CD14-positive monocyte (primary cell): ENCODE measurements around the gene NAA10. TPM values are rescaled to one million over a fixed set of nuclear protein-coding genes. Genes with fewer than 3 reads are reported as not detected.

ENCODE experiments used
- DNase-seq, 3 donors: peaks; one replicate each; pipeline ENCODE4 v3.0.0-alpha.2; 2011 to 2022
- H2AFZ ChIP-seq: 2 replicates; pipeline ENCODE4 v1.6.0; 2012; ENCODE audit warnings: mild to moderate bottlenecking, low read depth, low read length, inconsistent platforms; ENCODE audit not compliant: insufficient read depth, poor library complexity, severe bottlenecking
- H3K27ac ChIP-seq, 2 donors: 1 replicate in 1 of 2; 2 replicates in 1 of 2; pipeline ENCODE4 v1.5.1; 2012 to 2013; ENCODE audit warnings: low read length in 2 of 2, control low read depth in 1 of 2, inconsistent platforms in 1 of 2, low read depth in 1 of 2, mild to moderate bottlenecking in 1 of 2
- H3K27me3 ChIP-seq, 2 donors: one replicate each; pipeline versions ENCODE4 v1.6.0 to v1.6.1; 2011 to 2013; ENCODE audit warnings: low read length in 2 of 2; ENCODE audit not compliant: control insufficient read depth in 2 of 2, insufficient read depth in 2 of 2
- H3K36me3 ChIP-seq, 2 donors: replicated peaks in 1 of 2; 1 replicate in 1 of 2; 2 replicates in 1 of 2; pipeline versions ENCODE4 v1.5.1 to v1.6.1; 2012 to 2013; ENCODE audit warnings: low read length in 2 of 2, control low read depth in 1 of 2, inconsistent platforms in 1 of 2, mild to moderate bottlenecking in 1 of 2; ENCODE audit not compliant: insufficient read depth in 2 of 2, control insufficient read depth in 1 of 2
- H3K4me1 ChIP-seq, 2 donors: 1 replicate in 1 of 2; 2 replicates in 1 of 2; pipeline versions ENCODE4 v1.5.1 to v1.6.1; 2012 to 2013; ENCODE audit warnings: low read length in 2 of 2, control low read depth in 1 of 2, inconsistent platforms in 1 of 2, mild to moderate bottlenecking in 1 of 2, moderate library complexity in 1 of 2; ENCODE audit not compliant: insufficient read depth in 2 of 2, control insufficient read depth in 1 of 2
- H3K4me2 ChIP-seq: replicated peaks from 2 replicates; pipeline ENCODE3; 2012; ENCODE audit warnings: low read length, moderate library complexity, mild to moderate bottlenecking; ENCODE audit not compliant: poor library complexity, severe bottlenecking; ENCODE audit errors: extremely low read depth
- H3K4me3 ChIP-seq, 3 experiments: fragments of 200-600 bp in 1 of 3; sonication (generic) in 1 of 3; replicated peaks in 1 of 3; 1 replicate in 2 of 3; 2 replicates in 1 of 3; pipeline ENCODE4 v1.5.1; 2011 to 2013; ENCODE audit warnings: low read length in 3 of 3, mild to moderate bottlenecking in 3 of 3, control low read depth in 2 of 3, low read depth in 2 of 3, inconsistent platforms in 1 of 3, moderate library complexity in 1 of 3
- H3K79me2 ChIP-seq: 2 replicates; pipeline ENCODE4 v1.6.0; 2012; ENCODE audit warnings: mild to moderate bottlenecking, control low read depth, inconsistent platforms, low read length, moderate library complexity; ENCODE audit not compliant: insufficient read depth
- H3K9ac ChIP-seq: 2 replicates; pipeline ENCODE4 v1.6.0; 2017; ENCODE audit warnings: low read length, mild to moderate bottlenecking; ENCODE audit not compliant: insufficient read depth, poor library complexity, severe bottlenecking
- H3K9me3 ChIP-seq, 2 donors: replicated peaks in 1 of 2; 1 replicate in 1 of 2; 2 replicates in 1 of 2; pipeline versions ENCODE4 v1.5.1 to v1.6.1; 2012 to 2013; ENCODE audit warnings: low read length in 2 of 2, control low read depth in 1 of 2; ENCODE audit not compliant: control insufficient read depth in 1 of 2, insufficient read depth in 1 of 2
- H4K20me1 ChIP-seq: 2 replicates; pipeline ENCODE4 v1.6.0; 2012; ENCODE audit warnings: mild to moderate bottlenecking, low read length, control low read depth, moderate library complexity; ENCODE audit not compliant: insufficient read depth
- H3K27ac Mint-ChIP-seq, 7 donors: one replicate each; pipeline ENCODE4 v1.8.0; 2020; ENCODE audit warnings: mild to moderate bottlenecking in 7 of 7, mixed read lengths in 7 of 7, moderate library complexity in 6 of 7, inconsistent platforms in 2 of 7
- H3K27me3 Mint-ChIP-seq, 3 donors: one replicate each; pipeline ENCODE4 v1.8.0; 2021 to 2022; ENCODE audit warnings: low read depth in 3 of 3, mild to moderate bottlenecking in 3 of 3, mixed read lengths in 3 of 3, moderate library complexity in 3 of 3, inconsistent platforms in 1 of 3
- H3K36me3 Mint-ChIP-seq, 2 donors: one replicate each; pipeline ENCODE4 v1.8.0; 2020; ENCODE audit warnings: mixed read lengths in 2 of 2, inconsistent platforms in 1 of 2, mild to moderate bottlenecking in 1 of 2
- H3K4me1 Mint-ChIP-seq: one replicate; pipeline ENCODE4 v1.8.0; 2020; ENCODE audit warnings: mild to moderate bottlenecking, mixed read lengths
- H3K4me3 Mint-ChIP-seq, 2 donors: one replicate each; pipeline ENCODE4 v1.8.0; 2020; ENCODE audit warnings: mild to moderate bottlenecking in 2 of 2, mixed read lengths in 2 of 2, moderate library complexity in 1 of 2
- H3K9me3 Mint-ChIP-seq, 7 donors: one replicate each; pipeline ENCODE4 v1.8.0; 2020 to 2022; ENCODE audit warnings: mixed read lengths in 7 of 7, mild to moderate bottlenecking in 6 of 7, moderate library complexity in 6 of 7, inconsistent platforms in 2 of 7
- WGBS: methylation state at CpG from one replicate; pipeline ENCODE4 v1.1.5; 2013; ENCODE audit warnings: missing lambda C conversion rate; ENCODE audit not compliant: insufficient coverage; 5-methylcytosine and 5-hydroxymethylcytosine counted together
- intact Hi-C, 2 donors: fragments of 100-400 bp; cut with micrococcal nuclease; formaldehyde crosslinking; loops; one replicate each; pipeline versions ENCODE4 v1.15.0 to v1.15.1; 2023
- polyA plus RNA-seq, 3 donors: library from polyadenylated mRNA; depleted of rRNA in 1 of 3; unstranded in 2 of 3; stranded (reverse) in 1 of 3; fragments of 300-500 nt in 2 of 3; fragments of >200 nt in 1 of 3; fragmentation: Illumina TruSeq in 2 of 3; gene quantifications; 1 replicate in 2 of 3; 2 replicates in 1 of 3; pipeline ENCODE4 v1.2.3, GENCODE V29; 2012 to 2021
- TF ChIP-seq, protein P1 (sequence below): fragments of 200-600 bp; IDR thresholded peaks from one replicate; pipeline ENCODE4 v1.8.0; 2022; ENCODE audit warnings: antibody characterized with exemption, mild to moderate bottlenecking

NAA10 gene
- polyA plus RNA-seq, 3 donors: 46.7 to 109 (median 47.9) TPM

- peaks cover 4% of the 10 kb centered on the region for H3K4me1 Mint-ChIP-seq
- Histone ChIP-seq H2AFZ (no peak overlapping the region), H3K4me1 (peaks cover 5 to 8% of the 10 kb centered on the region in 2 donors), H3K4me2 (no peak overlapping the region), H3K27me3 (peaks cover 30 to 67% of the 10 kb centered on the region in 2 donors), H3K36me3 (no peaks in the 10 kb centered on the region), H3K79me2 (no peaks in the 10 kb centered on the region), H4K20me1 (peaks cover 3% of the 10 kb centered on the region), H3K9me3 (peaks cover 0 to 18% of the 10 kb centered on the region in 2 donors), H3K9ac (no peak overlapping the region), H3K4me3 (no peak overlapping the region), H3K27ac (no peak overlapping the region)
- peaks cover 0 to 9% (median 2%) of the 10 kb centered on the region in 7 donors for H3K9me3 Mint-ChIP-seq
- H3K36me3 Mint-ChIP-seq: no peaks in the 10 kb centered on the region
- H3K4me3 Mint-ChIP-seq: no peak overlapping the region
- WGBS: 84% methylated on average over 3 of the region's 7 CpGs
- H3K27me3 Mint-ChIP-seq: peaks cover 52 to 88% (median 78%) of the 10 kb centered on the region in 3 donors
- TF ChIP-seq, protein P1, sequence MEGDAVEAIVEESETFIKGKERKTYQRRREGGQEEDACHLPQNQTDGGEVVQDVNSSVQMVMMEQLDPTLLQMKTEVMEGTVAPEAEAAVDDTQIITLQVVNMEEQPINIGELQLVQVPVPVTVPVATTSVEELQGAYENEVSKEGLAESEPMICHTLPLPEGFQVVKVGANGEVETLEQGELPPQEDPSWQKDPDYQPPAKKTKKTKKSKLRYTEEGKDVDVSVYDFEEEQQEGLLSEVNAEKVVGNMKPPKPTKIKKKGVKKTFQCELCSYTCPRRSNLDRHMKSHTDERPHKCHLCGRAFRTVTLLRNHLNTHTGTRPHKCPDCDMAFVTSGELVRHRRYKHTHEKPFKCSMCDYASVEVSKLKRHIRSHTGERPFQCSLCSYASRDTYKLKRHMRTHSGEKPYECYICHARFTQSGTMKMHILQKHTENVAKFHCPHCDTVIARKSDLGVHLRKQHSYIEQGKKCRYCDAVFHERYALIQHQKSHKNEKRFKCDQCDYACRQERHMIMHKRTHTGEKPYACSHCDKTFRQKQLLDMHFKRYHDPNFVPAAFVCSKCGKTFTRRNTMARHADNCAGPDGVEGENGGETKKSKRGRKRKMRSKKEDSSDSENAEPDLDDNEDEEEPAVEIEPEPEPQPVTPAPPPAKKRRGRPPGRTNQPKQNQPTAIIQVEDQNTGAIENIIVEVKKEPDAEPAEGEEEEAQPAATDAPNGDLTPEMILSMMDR: no peak
- DNase-seq: no peak
- intact Hi-C loops: no loop called here
- H3K27ac Mint-ChIP-seq: no peak overlapping the region
These were observed 52.3 kb downstream of the NAA10 start for GRCh38 chrX:153882557-153882956.

- no peak for DNase-seq
- peaks cover 0 to 15% of the 10 kb centered on the region in 2 donors for H3K9me3 ChIP-seq
- intact Hi-C loops: no loop called here
- H3K79me2 ChIP-seq: no peaks in the 10 kb centered on the region
- no peak overlapping the region for H2AFZ ChIP-seq
- Mint-ChIP-seq H3K4me3 (no peak overlapping the region), H3K27me3 (peaks cover 47 to 86% (median 76%) of the 10 kb centered on the region in 3 donors), H3K27ac (no peak overlapping the region), H3K4me1 (peaks cover 4% of the 10 kb centered on the region), H3K9me3 (peaks cover 0 to 9% (median 2%) of the 10 kb centered on the region in 7 donors), H3K36me3 (no peaks in the 10 kb centered on the region)
- H3K36me3 ChIP-seq: no peaks in the 10 kb centered on the region
- H3K4me2 ChIP-seq: no peak overlapping the region
- peaks cover 5 to 8% of the 10 kb centered on the region in 2 donors for H3K4me1 ChIP-seq
- TF ChIP-seq, protein P1: no peak
- no peak overlapping the region for H3K4me3 ChIP-seq
- H3K27ac ChIP-seq: no peak overlapping the region
- H3K27me3 ChIP-seq: peaks cover 26 to 62% of the 10 kb centered on the region in 2 donors
- H3K9ac ChIP-seq: no peak overlapping the region
- peaks cover 3% of the 10 kb centered on the region for H4K20me1 ChIP-seq
- WGBS: 88% methylated on average over 1 of the region's 8 CpGs
These were observed 52.7 kb downstream of the NAA10 start for GRCh38 chrX:153882086-153882498.
